Regular cardiac myocyte (primary cell): ENCODE measurements around the gene URB2. TPM values are rescaled to one million over a fixed set of nuclear protein-coding genes. Genes with fewer than 3 reads are reported as not detected.

Experiments
- total RNA-seq: library from RNA; depleted of rRNA; stranded (reverse); fragments of >200 nt; gene quantifications from 2 replicates; pipeline ENCODE4 v1.2.3, GENCODE V29; 2014

The URB2 gene
- total RNA-seq: 7.6 and 18.0 TPM in 2 replicates

DNA sequence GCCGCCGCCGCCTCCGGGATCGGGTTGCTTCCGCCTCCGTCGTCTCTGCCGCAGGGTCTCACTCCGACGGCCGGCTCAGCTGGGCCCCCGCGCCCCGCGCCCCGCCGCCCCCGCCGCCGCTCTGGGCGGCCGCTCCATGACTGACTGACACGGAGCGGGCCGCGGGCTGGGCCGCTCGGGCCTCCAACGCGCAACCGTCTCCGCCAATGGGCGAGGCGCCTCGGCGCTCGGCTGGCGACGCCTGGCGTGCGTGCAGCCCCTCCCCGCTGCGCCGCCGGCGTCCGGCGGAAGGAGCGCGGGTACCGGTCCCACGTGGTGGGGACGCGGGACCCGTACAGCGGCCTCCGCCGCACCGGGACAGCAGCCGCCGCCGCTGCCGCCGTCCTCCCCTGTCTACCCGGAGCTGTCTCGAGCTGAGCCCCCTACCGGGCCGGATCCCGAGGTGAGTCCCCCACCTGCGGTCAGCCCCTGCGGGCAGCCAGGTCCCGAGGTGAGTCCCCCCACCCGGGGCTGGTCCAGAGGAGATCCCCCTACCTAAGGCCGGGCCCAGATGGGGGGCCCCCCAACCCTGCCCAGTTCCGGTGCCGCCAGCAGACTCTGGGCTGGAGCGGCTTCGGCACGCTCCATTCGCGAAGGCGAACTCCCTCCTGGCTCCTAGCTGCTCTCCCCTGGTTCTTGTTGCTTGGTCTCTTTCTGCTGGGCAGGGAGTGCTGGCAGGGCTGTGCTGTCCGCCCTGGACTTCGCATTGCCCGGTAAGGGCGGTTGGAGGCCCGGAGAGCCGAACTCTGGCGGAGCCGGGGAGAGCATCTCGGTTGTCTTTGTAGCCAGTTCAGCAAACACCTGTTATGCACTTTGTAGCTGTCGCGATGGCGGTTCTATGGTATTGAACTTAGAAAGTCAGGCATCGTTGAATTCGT, at the start of gene URB2, which contains the start of gene TAF5L:
Gene URB2, plus strand, starts transcription at position 333 of the 917 bp plus-strand sequence. CDS start 1,387 bp downstream, outside the sequence.
Gene TAF5L, minus strand, starts transcription at position 208 of the 917 bp plus-strand sequence. CDS start 11,640 bp downstream, outside the sequence.

Other genes with a start within 250 kb of the URB2 start
- not detected in 2 replicates for gene ACTA1, start 192.2 kb upstream of the URB2 start, total RNA-seq
- 34.4 and 34.7 TPM in 2 replicates for gene NUP133, start 117.9 kb upstream of the URB2 start, total RNA-seq
- gene ABCB10, start 67.5 kb upstream of the URB2 start, total RNA-seq: 12.1 and 22.0 TPM in 2 replicates
- 11.0 and 21.7 TPM in 2 replicates for gene TAF5L, start 125 bp upstream of the URB2 start, total RNA-seq